NCI-H82 treated with DMSO at 0.1 percent for 48 hours (cell line): Measurements from ENCODE around the gene LSM6.

Experiments used
- DNase-seq: peaks from one replicate; lab custom pipeline; 2025; ENCODE audit not compliant: unreplicated experiment; lab: John Stamatoyannopoulos, UW

LSM6 gene

DNA sequence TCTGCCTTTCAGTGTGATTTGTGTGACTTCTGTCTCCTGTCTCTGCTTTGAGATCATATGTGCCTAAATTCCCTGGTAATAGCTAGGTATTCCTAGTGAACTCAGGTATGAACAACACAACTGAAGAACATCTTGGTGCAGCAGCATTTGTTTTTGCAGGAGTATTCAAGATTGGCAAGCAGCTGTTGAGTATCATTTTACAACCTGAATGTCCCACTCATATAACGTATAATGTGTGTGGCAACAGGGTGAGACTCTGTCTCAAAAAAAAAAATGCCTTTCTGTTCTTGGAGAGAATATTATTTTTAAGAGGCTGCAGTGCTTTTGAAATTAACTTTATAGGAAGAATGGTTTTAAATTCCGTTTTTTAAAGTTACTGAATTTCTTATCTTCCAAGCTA lies 7.7 kb downstream of the LSM6 start:
- no peak for DNase-seq

DNA sequence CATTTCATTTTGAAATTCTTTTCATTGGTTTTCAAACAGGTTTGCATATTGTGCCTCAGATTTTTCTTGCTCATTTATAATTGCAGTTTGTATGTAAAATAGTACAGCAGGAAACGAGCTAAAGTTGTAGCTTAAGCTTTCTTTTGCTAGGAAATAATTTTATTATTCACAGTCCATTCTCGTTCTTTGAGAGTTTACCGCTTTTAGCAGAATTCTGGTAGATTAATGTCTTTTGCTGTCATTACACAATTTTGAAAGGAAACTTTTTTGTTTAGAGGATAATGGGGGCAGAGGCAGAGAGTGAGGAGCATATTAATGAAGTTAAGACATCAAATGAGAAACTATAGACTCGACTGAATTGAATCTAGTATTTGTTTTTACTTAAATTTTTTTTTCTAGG lies 10.5 kb downstream of the LSM6 start:
- no peak for DNase-seq

DNA sequence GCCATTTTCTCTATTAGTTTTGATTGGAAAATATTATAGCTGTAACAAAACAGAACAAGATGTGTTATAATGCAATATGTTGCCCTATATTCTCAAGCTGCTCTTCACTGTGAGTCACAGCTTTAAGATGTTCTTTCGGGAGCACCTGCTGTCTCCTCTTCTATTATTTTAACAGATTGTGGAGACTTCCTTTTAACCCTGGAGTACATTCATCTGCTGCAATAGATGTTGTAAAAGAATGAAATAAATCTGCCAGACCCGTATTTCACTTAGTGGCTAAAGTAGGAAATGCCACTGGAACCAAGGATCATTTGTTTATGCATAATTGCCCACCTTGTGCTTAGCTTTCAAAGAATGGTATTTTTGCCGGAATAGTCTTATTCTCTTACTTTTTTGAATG lies 11.1 kb downstream of the LSM6 start:
- no peak for DNase-seq

DNA sequence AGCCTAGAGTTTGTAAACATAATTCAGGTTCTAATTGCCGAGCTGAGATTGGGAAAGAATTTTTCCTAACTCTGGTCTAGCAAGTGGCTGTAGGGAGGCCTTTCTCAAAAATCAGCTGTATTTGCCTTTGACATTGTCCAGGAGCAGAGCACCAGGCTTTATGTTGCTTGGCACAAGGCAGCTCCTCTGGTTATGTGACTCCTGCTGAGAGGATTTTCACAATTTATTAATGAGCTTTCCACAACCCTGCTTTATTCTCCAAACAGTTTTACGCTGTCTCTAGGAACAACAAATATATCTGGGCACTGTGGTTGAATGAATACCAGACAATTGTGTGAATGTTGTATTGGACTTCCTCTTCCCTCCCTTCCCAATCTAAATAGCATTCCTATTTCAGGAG lies 14.9 kb downstream of the LSM6 start:
- no peak for DNase-seq

DNA sequence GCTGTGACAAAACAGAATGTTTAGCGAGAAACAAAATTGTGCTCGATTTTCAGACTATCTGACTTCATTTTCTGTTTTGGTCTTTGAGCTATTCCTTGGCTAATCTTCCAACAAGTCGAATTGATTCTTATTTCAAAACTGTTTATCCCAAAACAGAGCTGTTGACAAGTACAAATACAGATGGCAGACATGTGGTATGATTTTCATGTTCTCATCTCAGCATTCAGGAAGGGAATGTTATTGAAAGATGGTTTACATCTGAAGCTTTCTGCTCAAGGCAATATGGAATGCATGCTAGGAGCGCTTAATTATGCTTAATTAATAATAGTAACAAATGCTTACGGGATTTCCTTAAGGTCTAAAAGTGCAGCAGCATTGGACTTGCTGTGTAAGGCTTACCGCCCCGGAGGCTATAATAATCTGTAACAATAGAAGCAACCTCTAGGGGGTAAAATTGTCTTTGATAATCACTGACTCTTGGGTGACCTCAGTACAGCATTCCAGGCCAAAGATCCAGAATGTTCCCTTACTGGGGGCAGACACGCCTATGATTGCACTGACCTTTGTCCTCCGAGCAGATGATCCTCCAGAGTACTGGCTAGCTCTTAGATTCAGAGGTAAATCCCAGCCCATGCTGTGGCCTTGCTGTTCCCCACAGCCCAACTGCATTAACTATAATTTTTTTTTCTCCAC lies 16.4 kb downstream of the LSM6 start:
- no peak for DNase-seq

GRCh38 chr4:146193628-146194027 lies 18.1 kb downstream of the LSM6 start:
- no peak for DNase-seq

DNA sequence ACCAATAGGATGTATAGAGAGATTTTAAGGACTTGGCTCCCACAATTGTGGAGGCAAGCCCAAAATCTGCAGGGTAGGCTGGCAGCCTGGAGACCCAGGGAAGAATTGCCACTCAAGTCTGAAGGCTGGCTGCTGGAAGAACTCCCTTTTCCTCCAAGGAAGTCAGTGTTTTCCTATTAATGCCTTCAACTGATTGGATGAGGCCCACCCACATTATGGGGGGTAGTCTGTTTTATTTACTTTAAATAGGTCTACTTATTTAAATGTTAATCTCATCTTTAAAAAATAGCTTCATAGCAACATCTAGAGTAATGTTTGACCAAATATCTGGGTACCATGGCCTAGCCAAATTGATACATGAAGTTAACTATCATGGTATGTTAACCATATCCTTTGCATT lies 18.7 kb downstream of the LSM6 start:
- DNase-seq: no peak

- no peak for DNase-seq
These were observed 27.1 kb downstream of the LSM6 start for GRCh38 chr4:146202665-146203064.

GRCh38 chr4:146207410-146207809 lies 31.9 kb downstream of the LSM6 start:
- DNase-seq: no peak

DNA sequence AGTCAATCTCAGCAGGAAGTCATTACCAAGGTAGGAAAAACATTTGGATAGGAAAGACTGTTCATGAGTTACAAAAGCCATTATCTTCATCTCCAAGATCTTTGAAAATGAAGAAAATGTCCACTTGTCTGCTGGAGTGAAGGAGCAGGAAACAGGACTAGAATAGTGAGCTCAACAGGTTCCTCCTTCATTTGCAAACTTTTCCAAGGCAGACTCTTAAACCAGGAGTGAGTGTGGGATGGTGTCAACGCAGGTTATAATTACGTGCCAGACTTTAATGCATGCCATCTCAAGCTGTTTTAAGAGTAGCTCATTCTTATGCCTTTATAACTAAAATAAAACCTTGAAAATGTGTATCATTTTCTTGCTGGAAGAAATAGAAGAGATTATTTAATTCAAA lies 35.4 kb downstream of the LSM6 start:
- DNase-seq: no peak

- DNase-seq: no peak
These were observed 35.9 kb downstream of the LSM6 start for GRCh38 chr4:146211440-146211839.

DNA sequence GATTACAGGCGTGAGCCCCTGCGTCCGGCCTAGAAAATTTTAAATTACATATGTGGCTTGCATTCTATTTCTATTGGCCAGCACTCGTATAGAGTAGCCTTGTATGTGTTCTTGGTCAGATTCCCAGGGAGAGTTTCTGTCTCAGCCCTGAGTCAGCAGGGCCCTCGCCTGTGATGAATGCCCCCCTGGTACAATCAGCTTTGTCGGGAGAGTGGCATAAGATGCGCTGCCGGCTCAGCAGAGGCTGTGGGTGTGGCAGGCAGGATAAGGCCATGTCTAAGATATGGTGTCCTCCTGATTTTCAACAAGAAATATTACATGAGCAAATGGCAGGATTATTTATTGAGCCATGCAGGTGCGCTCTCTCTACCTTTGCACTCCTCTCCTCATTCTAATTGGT lies 37.3 kb downstream of the LSM6 start:
- DNase-seq: no peak

- DNase-seq: peak; percentile 64
These were observed 38.7 kb downstream of the LSM6 start, which contains the start of gene REELD1 for GRCh38 chr4:146214238-146214637. Gene REELD1, plus strand, starts transcription at chr4:146214538. Its CDS starts 2,415 bp downstream, at chr4:146216953.

- DNase-seq: no peak
These were observed 46.8 kb downstream of the LSM6 start for GRCh38 chr4:146222313-146222712.

DNA sequence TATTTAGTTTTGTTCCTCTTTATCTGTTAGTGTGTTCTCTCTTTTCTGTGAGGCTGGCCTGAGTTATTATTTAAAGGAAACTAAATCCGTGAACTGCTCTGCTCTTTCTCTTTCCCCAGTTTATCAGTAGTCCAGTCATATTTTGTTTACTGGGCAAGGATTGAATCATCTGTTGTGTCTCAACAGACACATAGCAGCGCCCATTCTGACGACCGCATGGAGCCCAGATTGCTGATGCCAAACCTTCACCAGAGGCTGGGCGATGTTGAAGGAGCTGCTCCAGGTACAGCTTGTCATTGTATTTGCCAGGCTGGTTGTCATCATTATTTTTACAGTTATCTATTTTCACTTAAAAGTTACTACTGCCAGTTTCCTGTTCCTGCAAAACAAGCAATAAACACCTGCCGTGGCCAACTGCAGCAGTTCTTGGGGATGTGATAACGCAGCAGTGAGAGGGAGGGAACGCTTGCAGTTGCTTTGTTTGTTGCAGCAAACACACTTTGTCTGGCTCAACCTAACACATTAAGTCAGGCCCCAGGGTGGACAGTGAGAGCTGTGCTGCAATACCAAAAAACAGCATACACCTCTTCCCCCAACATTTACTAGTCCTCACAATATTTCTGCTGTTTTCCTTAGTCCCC lies 48.9 kb downstream of the LSM6 start:
- no peak for DNase-seq

DNA sequence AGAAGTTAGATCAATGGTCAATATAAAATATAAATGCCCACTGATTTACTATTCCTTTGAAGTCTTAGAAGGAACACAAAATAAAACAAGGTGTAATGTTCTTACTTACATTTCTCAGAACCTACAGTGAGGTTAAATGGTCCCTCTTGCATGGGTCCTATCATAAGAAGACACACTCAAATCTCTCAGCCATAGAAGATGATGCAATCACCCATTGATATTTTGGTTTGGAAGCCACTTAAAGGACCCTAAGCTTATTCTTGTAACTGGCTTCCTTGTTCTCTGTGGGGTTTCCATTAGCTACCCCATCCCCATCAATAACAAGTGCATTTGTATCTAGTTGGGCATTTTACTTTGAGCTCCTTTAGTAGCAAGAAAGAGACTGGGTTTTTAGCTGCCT lies 53.9 kb downstream of the LSM6 start:
- DNase-seq: no peak

- DNase-seq: no peak
These were observed 56.7 kb downstream of the LSM6 start for GRCh38 chr4:146232131-146232722.

DNA sequence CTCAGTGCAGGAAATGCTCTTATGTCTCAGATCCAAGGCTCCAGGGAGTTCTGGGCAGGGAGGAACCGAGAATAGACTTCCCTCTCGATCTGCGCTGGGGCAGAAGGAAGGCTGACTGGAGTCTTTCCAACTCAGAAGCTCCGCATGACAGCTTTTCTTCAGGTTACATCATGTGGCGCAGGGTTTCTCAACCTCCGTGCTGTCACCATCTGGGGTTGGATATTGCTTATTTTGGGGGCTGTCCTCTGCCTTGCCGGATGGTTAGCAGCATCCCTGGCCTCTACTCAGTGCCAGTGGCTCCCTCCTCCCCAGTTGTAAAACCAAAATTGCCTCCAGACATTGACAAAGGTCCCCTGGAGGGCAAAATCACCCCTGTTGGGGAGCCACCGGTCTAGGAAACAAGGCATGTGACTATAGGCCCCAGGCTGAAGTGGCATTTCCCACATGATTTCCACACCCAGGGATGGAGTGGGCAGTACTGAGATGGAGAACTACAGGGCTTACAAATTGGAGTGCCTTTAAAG lies 60.2 kb downstream of the LSM6 start:
- DNase-seq: no peak

DNA sequence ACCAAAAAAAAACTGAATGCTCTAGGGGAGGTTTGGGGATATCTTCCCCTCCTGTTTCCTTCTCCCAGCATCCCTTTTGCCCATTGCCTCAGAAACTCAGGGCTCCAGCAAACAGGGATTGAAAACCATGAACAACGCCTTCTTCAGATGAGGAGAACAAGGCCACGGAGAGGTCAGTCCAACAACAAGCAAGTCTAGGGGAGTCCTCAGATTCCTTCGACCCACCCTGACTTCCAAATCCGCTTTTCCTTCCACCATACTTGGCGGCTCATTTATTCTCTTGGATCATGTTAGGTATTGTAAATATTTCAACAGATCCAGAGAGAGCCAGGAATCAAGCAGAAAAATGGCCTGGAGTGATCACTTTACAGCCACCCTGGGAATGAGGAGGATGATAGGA lies 60.7 kb downstream of the LSM6 start:
- DNase-seq: no peak

DNA sequence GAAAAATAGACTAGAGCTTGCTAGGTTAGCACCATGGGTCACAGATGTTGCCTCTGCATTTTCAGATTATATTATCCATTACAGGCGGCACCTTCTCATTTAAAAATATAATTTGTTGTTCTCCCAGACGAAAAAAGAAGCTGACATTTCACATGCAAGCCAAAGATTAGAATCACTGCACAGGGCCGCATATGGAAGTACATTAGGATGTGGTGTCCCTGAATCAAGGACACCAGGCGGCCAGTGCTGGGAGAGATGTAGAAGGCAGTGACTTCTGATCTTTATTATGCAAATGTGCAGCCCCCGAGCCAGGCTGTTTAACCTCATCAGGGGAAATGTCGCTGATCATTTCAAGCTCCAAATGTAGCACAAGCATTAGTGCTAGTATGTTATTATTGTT lies 61.6 kb downstream of the LSM6 start:
- no peak for DNase-seq

- no peak for DNase-seq
These were observed 62.6 kb downstream of the LSM6 start for GRCh38 chr4:146238107-146238506.
